GM23248 (cell line): ENCODE results near the gene LSAMP. TPM values are rescaled to one million over a fixed set of nuclear protein-coding genes. Genes with fewer than 3 reads are reported as not detected.

Experiments
- DNase-seq: peaks from one replicate; pipeline ENCODE4 v3.0.0-alpha.2; 2015
- H2AFZ ChIP-seq: fragments of 200-600 bp; sonication (generic); 2 replicates; pipeline ENCODE4 v1.6.1; 2016; ENCODE audit warnings: antibody characterized with exemption
- H3F3A ChIP-seq: fragments of 200-600 bp; sonication (generic); 2 replicates; pipeline ENCODE4 v1.6.1; 2016; ENCODE audit warnings: mild to moderate bottlenecking, antibody characterized with exemption, mixed run types; ENCODE audit not compliant: insufficient read depth
- H3K27ac ChIP-seq: fragments of 200-600 bp; sonication (generic); 2 replicates; pipeline ENCODE4 v1.5.1; 2016; ENCODE audit warnings: mild to moderate bottlenecking
- H3K27me3 ChIP-seq: fragments of 200-600 bp; sonication (generic); replicated peaks from 2 replicates; pipeline ENCODE4 v1.6.1; 2016; ENCODE audit warnings: mild to moderate bottlenecking; ENCODE audit not compliant: insufficient read depth
- H3K36me3 ChIP-seq: fragments of 200-600 bp; sonication (generic); 2 replicates; pipeline ENCODE4 v1.6.1; 2016; ENCODE audit warnings: low read depth, mild to moderate bottlenecking
- H3K4me1 ChIP-seq: fragments of 200-600 bp; sonication (generic); 2 replicates; pipeline ENCODE4 v1.6.1; 2016; ENCODE audit warnings: mild to moderate bottlenecking; ENCODE audit not compliant: insufficient read depth
- H3K4me2 ChIP-seq: fragments of 200-600 bp; sonication (generic); one replicate; pipeline ENCODE4 v1.6.1; 2016; ENCODE audit warnings: mild to moderate bottlenecking; ENCODE audit not compliant: unreplicated experiment
- H3K4me3 ChIP-seq: fragments of 200-600 bp; sonication (generic); 2 replicates; pipeline ENCODE4 v1.5.1; 2016; ENCODE audit warnings: mild to moderate bottlenecking
- H3K79me2 ChIP-seq: fragments of 200-600 bp; sonication (generic); 2 replicates; pipeline ENCODE4 v1.6.1; 2016; ENCODE audit warnings: mild to moderate bottlenecking; ENCODE audit not compliant: insufficient read depth
- H3K9ac ChIP-seq: fragments of 200-600 bp; sonication (generic); 2 replicates; pipeline ENCODE4 v1.6.1; 2016; ENCODE audit warnings: mild to moderate bottlenecking
- H3K9me2 ChIP-seq: fragments of 200-600 bp; sonication (generic); 2 replicates; pipeline ENCODE4 v1.6.1; 2016; ENCODE audit warnings: mixed run types, mild to moderate bottlenecking, moderate library complexity; ENCODE audit not compliant: insufficient read depth
- H3K9me3 ChIP-seq: fragments of 200-600 bp; sonication (generic); one replicate; pipeline ENCODE4 v1.6.1; 2017; ENCODE audit warnings: low read depth
- H4K20me1 ChIP-seq: fragments of 200-600 bp; sonication (generic); 2 replicates; pipeline ENCODE4 v1.6.0; 2016; ENCODE audit not compliant: insufficient read depth
- EZH2 ChIP-seq: fragments of 200-600 bp; sonication (generic); IDR thresholded peaks from 2 replicates; pipeline ENCODE4 v1.6.1; 2018; ENCODE audit warnings: antibody characterized with exemption, mild to moderate bottlenecking; ENCODE audit not compliant: insufficient read depth, poor library complexity, severe bottlenecking
- EZH2phosphoT487 ChIP-seq: fragments of 200-600 bp; sonication (generic); IDR thresholded peaks from 2 replicates; pipeline ENCODE4 v1.6.1; 2018; ENCODE audit warnings: antibody characterized with exemption, moderate library complexity, mild to moderate bottlenecking, low read depth; ENCODE audit not compliant: insufficient read depth
- WGBS, 2 experiments: methylation state at CpG; one replicate each; pipeline ENCODE4 v1.1.6; 2015 to 2017; ENCODE audit warnings: low lambda C conversion rate in 2 of 2, low coverage in 1 of 2; ENCODE audit errors: missing lambda C conversion rate in 2 of 2; 5-methylcytosine and 5-hydroxymethylcytosine counted together
- in situ Hi-C: fragments of 300-500 bp; cut with MboI; formaldehyde crosslinking; loops from 2 replicates; pipeline ENCODE4 v1.15.0; 2020
- polyA plus RNA-seq: library from polyadenylated mRNA; unstranded; fragments of >200 nt; fragmentation: Nextera tagmentation; extraction: Ambion mirVana; gene quantifications from 2 replicates; pipeline ENCODE4 v1.2.1, GENCODE V29; 2016
- total RNA-seq: library from RNA; depleted of rRNA; stranded (reverse); fragments of >200 nt; shearing (Covaris generic); gene quantifications from 2 replicates; pipeline ENCODE4 v1.2.3, GENCODE V29; 2014

The LSAMP gene
- total and polyA plus RNA-seq, 2 experiments from 2014 or later: 4.5 to 9.3 TPM

DNA sequence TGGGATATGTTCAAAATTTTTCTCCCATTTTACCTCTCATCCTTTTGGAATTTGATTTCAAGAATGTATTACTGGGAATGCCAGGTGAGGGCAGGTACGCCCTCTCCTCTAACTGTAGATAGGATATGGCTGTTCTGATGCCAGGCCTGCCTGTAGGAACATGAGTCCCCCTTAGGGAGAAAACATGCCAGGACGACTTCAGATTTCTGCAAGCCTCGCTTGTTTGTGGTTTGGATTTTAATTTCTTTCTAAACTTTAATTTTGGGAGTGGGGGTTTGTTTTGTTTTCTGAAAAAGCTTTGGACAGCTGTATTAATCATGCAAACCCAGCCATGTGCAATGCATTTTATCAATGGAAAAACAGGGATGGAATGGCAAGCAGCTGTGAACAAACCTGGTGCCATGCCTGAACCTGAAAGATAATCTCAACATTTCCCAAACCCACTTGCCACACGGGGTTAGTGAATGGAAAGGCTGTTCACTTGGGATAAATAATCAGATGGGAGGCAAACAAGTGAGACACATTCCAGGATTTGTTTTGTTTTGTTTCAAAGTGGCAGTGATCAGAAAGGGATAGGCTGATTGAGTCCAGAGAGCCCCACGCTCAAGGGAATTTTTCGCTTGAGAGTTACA, 614.4 kb downstream of the LSAMP start:
- no peak overlapping the region for H3K27ac ChIP-seq
- H2AFZ ChIP-seq: no peak overlapping the region
- H3K4me2 ChIP-seq: no peak overlapping the region
- 90 to 92% methylated on average over 6 of the region's 6 CpGs for WGBS, 2 experiments
- no peaks in the 10 kb centered on the region for H4K20me1 ChIP-seq
- peaks cover 18% of the 10 kb centered on the region for H3K4me1 ChIP-seq
- H3K9me3 ChIP-seq: no peaks in the 10 kb centered on the region
- H3K9me2 ChIP-seq: no peaks in the 10 kb centered on the region
- no peak for DNase-seq
- H3K79me2 ChIP-seq: no peaks in the 10 kb centered on the region
- in situ Hi-C loops: no loop called here
- no peak overlapping the region for H3K9ac ChIP-seq
- no peaks in the 10 kb centered on the region for H3K36me3 ChIP-seq
- H3F3A ChIP-seq: peaks cover 10% of the 10 kb centered on the region; the same call in 1 of the 2 replicates
- no peaks in the 10 kb centered on the region for H3K27me3 ChIP-seq
- no peak overlapping the region for H3K4me3 ChIP-seq
- TF ChIP-seq EZH2 (no peak), EZH2phosphoT487 (no peak)

DNA sequence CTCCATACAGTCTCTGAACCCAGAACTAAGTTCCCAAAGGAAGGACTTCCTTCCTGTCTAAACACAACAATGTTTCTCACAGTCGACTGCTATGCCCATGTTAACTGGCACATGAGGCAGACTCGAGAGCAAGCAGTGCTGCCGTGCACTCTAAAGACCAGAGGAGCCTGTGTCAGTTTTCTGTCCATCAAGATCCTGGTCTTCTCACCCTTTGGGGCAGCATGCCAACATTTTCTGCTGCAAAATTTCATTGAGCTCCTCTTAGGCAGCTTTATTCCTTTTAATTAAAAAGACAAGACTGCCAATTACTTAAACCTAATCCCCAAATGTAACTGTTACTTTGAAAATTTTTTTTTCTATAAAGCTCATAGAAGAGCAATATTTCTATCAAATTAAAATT, 616.9 kb downstream of the LSAMP start:
- Histone ChIP-seq H3K9me2 (no peaks in the 10 kb centered on the region), H3K9ac (no peak overlapping the region), H3F3A (peaks cover 5% of the 10 kb centered on the region; the same call in 1 of the 2 replicates), H3K9me3 (no peaks in the 10 kb centered on the region), H3K36me3 (no peaks in the 10 kb centered on the region), H3K4me3 (no peak overlapping the region), H3K27me3 (no peaks in the 10 kb centered on the region), H4K20me1 (no peaks in the 10 kb centered on the region), H3K4me1 (peaks cover 15% of the 10 kb centered on the region), H3K4me2 (no peak overlapping the region), H3K79me2 (no peaks in the 10 kb centered on the region), H3K27ac (no peak overlapping the region), H2AFZ (no peak overlapping the region)
- in situ Hi-C loops: no loop called here
- 68 to 80% methylated on average over 3 of the region's 3 CpGs for WGBS, 2 experiments
- no peak for DNase-seq
- no peak for TF ChIP-seq EZH2phosphoT487
- no peak for TF ChIP-seq EZH2

DNA sequence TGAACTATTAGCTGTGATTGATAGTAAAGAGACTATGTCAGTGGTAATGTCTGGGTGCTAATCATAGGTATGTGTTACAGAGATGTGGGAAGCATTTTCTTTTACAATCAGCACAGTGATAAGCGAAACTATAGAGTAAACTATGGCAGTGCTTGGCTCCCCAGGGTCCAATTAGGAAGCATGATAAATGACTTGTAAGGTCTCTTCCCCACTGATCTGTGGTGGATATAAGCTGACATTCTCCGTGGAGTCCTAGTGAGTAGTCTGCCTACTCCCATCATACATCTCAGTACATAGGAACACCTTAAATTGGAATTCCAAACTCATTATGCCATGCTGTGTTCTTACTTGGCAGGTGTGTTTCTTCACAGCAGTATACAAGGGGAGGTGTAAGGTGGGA, 617.8 kb downstream of the LSAMP start:
- no peaks in the 10 kb centered on the region for H3K9me2 ChIP-seq
- TF ChIP-seq EZH2: no peak
- TF ChIP-seq EZH2phosphoT487: no peak
- H3K4me3 ChIP-seq: no peak overlapping the region
- H4K20me1 ChIP-seq: no peaks in the 10 kb centered on the region
- H3K4me2 ChIP-seq: no peak overlapping the region
- no peak overlapping the region for H3K27ac ChIP-seq
- no peak for DNase-seq
- no peaks in the 10 kb centered on the region for H3K27me3 ChIP-seq
- H3K79me2 ChIP-seq: no peaks in the 10 kb centered on the region
- peaks cover 7% of the 10 kb centered on the region; the same call in 1 of the 2 replicates for H3K4me1 ChIP-seq
- no peak overlapping the region for H2AFZ ChIP-seq
- H3K36me3 ChIP-seq: no peaks in the 10 kb centered on the region
- H3K9ac ChIP-seq: no peak overlapping the region
- in situ Hi-C loops: no loop called here
- 90 to 91% methylated on average over 2 of the region's 2 CpGs for WGBS, 2 experiments
- no peaks in the 10 kb centered on the region for H3K9me3 ChIP-seq
- H3F3A ChIP-seq: no peaks in the 10 kb centered on the region

DNA sequence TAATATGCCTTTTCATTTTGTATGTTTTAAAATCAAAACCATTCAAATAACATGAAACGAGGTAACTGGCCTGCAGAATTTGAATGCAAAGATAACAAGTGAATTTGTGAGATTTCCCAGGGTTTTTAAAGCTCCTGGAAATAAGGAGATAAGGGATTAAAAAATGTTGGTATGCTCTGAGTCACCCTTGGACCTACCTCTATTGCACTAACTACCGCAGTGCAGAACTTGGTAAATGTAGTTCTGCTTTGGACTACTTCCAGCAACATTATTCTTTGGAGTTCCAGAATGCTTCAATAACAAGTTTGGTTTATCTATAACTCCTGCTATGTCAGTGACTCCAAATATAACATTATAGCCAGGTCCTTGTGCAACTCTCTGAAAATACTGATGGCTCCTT, 620.2 kb downstream of the LSAMP start:
- Histone ChIP-seq H3K4me2 (no peak overlapping the region), H3K9ac (no peak overlapping the region), H3F3A (no peaks in the 10 kb centered on the region), H3K4me3 (no peak overlapping the region), H3K27me3 (no peaks in the 10 kb centered on the region), H3K9me2 (no peaks in the 10 kb centered on the region), H3K36me3 (no peaks in the 10 kb centered on the region), H2AFZ (no peak overlapping the region), H3K4me1 (peaks cover 7% of the 10 kb centered on the region; the same call in 1 of the 2 replicates), H3K79me2 (no peaks in the 10 kb centered on the region), H3K9me3 (no peaks in the 10 kb centered on the region), H4K20me1 (no peaks in the 10 kb centered on the region), H3K27ac (no peak overlapping the region)
- WGBS, 2 experiments: 77 to 81% methylated on average over 2 of the region's 2 CpGs
- TF ChIP-seq EZH2phosphoT487: no peak
- TF ChIP-seq EZH2: no peak
- in situ Hi-C loops: no loop called here
- DNase-seq: peak; percentile 14

DNA sequence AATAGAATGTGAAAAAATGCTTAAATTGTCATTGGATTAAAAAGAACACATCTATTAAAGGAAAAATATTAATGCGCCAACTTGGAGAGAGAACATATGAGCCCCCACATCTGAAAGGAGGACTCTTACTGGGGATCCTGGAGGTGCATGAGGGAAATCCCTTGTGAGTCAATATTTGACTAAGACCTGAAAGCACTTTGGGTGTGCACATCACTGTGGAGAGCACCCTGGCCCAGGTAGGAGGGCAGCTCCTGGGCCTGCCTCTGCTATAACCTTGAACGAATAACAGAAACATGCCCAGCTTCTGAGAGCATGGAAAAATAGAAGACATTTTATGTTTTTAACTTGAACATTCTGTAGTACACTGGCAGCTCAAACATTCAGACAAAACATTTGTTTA, 622.2 kb downstream of the LSAMP start:
- H3K4me3 ChIP-seq: no peak overlapping the region
- no peak overlapping the region for H3K9ac ChIP-seq
- DNase-seq: no peak
- no peaks in the 10 kb centered on the region for H3K79me2 ChIP-seq
- H3K4me2 ChIP-seq: no peak overlapping the region
- no peaks in the 10 kb centered on the region for H3K9me2 ChIP-seq
- no peak overlapping the region for H3K27ac ChIP-seq
- no peak for TF ChIP-seq EZH2
- TF ChIP-seq EZH2phosphoT487: no peak
- peaks cover 7% of the 10 kb centered on the region; the same call in 1 of the 2 replicates for H3K4me1 ChIP-seq
- no peak overlapping the region for H2AFZ ChIP-seq
- no peaks in the 10 kb centered on the region for H4K20me1 ChIP-seq
- in situ Hi-C loops: loop anchor here (25.0 kb wide), 3 partner anchors 386 to 1461 kb away; no protein-coding TSS in a partner anchor
- H3K36me3 ChIP-seq: no peaks in the 10 kb centered on the region
- WGBS, 2 experiments: 98 to 100% methylated on average over 2 of the region's 2 CpGs
- H3K27me3 ChIP-seq: no peaks in the 10 kb centered on the region
- H3K9me3 ChIP-seq: no peaks in the 10 kb centered on the region
- no peaks in the 10 kb centered on the region for H3F3A ChIP-seq
